Measurements from ENCODE around the gene SLC49A3. TPM values are rescaled to one million over a fixed set of nuclear protein-coding genes. Genes with fewer than 3 reads are reported as not detected.
"Not testable (repeated sequence)": the region's sequence is repeated elsewhere in the genome, so short reads cannot be mapped to it uniquely, and the experiment has no call there.

SLC49A3 gene
- total RNA-seq, 1 experiment from 2014 or later: not detected

- DNase-seq (ENCODE audit: low read depth): no peak
These were observed 33.3 kb upstream of the SLC49A3 start for GRCh38 chr4:722169-722725.

- DNase-seq (ENCODE audit: low read depth): no peak
These were observed 32.6 kb upstream of the SLC49A3 start for GRCh38 chr4:721261-722168.

GRCh38 chr4:720111-720860, 31.3 kb upstream of the SLC49A3 start:
- no peak for DNase-seq (ENCODE audit: low read depth)

GRCh38 chr4:718460-718859, 29.5 kb upstream of the SLC49A3 start:
- DNase-seq (ENCODE audit: low read depth): no peak

GRCh38 chr4:717601-718320, 28.8 kb upstream of the SLC49A3 start:
- DNase-seq (ENCODE audit: low read depth): no peak

GRCh38 chr4:714087-714486, 25.1 kb upstream of the SLC49A3 start:
- no peak for DNase-seq (ENCODE audit: low read depth)

- no peak for DNase-seq (ENCODE audit: low read depth)
These were observed 24.1 kb upstream of the SLC49A3 start for GRCh38 chr4:712916-713632.

GRCh38 chr4:712093-712492, 23.1 kb upstream of the SLC49A3 start:
- DNase-seq (ENCODE audit: low read depth): no peak

GRCh38 chr4:710916-711315, 22.0 kb upstream of the SLC49A3 start:
- DNase-seq (ENCODE audit: low read depth): no peak

- no peak for DNase-seq (ENCODE audit: low read depth)
These were observed 21.2 kb upstream of the SLC49A3 start for GRCh38 chr4:710116-710515.

- DNase-seq (ENCODE audit: low read depth): no peak
These were observed 20.4 kb upstream of the SLC49A3 start for GRCh38 chr4:709348-709747.

GRCh38 chr4:708631-708933, 19.6 kb upstream of the SLC49A3 start:
- no peak for DNase-seq (ENCODE audit: low read depth)

- no peak for DNase-seq (ENCODE audit: low read depth)
These were observed 19.1 kb upstream of the SLC49A3 start for GRCh38 chr4:707929-708630.

- no peak for DNase-seq (ENCODE audit: low read depth)
These were observed 18.1 kb upstream of the SLC49A3 start for GRCh38 chr4:706834-707598.

GRCh38 chr4:706083-706633, 17.2 kb upstream of the SLC49A3 start:
- DNase-seq (ENCODE audit: low read depth): not testable (repeated sequence)

- peak; percentile 86 for DNase-seq (ENCODE audit: low read depth)
These were observed 16.5 kb upstream of the SLC49A3 start, which contains the start of gene PCGF3 for GRCh38 chr4:705278-706082. TSS of gene PCGF3 (plus strand) at chr4:705832. CDS start at chr4:733681, 27,849 bp downstream.

- DNase-seq (ENCODE audit: low read depth): no peak
These were observed 16.0 kb upstream of the SLC49A3 start for GRCh38 chr4:704971-705277.

GRCh38 chr4:704198-704891, 15.4 kb upstream of the SLC49A3 start:
- DNase-seq (ENCODE audit: low read depth): no peak

Measured in RPMI7951 (cell line).